Stimulated activated CD4-positive, alpha-beta T cell treated with anti-CD3 and anti-CD28 coated beads, Interleukin-4, amount 100 ng/mL, for 4 hours (primary cell): ENCODE measurements around the gene MGAT4A.

Experiments
- DNase-seq, 2 experiments: peaks; one replicate each; pipeline ENCODE4 v3.0.0-alpha.2; 2020

MGAT4A gene

DNA sequence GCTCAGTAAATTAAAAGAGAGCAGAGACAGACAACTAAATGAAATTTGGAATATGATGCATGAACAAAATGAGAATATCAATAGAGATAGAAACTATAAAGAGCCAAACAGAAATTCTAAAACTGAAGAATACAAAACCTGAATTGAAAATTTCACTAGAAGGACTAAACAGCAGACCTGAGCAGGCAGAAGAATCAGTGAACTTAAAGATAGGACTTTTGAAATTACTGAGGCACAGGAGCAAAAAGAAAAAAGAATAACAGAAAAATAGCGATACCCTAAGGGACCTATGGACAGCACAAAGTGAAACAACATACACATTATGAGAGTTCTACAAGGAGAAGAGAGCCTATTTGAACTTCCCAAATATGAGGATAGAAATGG, 80.9 kb downstream of the MGAT4A start:
- no peak for DNase-seq

DNA sequence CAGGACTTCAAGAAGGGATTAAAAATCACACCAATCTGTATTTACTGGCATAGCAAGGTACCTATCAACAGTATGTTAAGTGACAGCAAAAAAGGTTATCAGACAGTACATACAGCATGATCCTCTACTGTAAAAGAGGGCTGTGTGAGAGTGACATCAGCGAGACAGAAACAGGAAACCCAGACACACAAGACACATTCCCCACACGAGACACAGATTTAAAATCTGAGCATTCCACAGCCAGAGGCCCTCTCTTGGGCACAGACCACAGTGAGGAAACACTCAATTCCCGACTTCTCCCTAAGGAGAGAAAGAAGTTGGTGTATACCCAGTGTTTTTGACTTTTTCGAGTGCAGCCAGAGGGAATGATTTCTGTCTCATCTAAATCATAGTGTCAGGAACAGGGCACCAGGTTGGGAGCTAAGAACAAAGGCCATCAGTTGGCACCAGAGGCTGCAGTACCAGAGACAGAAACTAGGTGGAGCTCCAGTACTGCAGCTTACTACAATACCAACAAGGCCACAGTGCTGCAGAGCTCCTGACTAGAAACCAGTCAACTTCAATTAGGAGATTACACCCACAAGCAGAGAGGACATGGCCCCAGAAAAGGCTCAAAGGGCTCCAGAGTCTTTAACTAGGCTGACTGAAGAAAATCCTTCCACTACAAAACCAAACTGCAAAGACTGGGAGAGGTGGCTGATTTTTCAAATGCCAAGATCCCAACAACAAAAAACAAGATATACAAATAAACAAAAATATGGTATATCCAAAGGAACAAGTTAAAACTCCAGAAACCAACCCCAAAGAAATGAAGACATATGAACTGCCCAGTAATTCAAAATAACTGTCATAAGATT, 81.6 kb downstream of the MGAT4A start:
- DNase-seq, result peak; percentile 69 to 74

DNA sequence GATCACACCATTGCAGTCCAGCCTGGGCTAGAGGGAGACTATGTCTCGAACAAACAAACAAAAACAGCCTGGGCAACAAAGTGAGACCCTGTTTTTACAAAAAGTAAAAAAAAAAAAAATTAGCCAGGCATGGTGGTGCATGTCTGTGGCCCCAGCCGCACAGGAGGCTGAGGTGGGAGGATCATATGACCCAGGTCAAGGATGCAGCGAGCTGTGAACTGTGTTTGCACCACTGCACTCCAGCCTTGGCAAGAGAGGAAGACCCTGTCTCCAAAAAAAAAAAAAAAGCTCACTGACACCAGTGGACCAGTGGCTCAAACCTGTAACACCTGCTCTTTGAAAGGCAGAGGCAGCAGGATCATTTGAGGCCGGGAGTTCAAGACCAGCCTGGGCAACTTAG, 82.5 kb downstream of the MGAT4A start:
- no peak for DNase-seq

DNA sequence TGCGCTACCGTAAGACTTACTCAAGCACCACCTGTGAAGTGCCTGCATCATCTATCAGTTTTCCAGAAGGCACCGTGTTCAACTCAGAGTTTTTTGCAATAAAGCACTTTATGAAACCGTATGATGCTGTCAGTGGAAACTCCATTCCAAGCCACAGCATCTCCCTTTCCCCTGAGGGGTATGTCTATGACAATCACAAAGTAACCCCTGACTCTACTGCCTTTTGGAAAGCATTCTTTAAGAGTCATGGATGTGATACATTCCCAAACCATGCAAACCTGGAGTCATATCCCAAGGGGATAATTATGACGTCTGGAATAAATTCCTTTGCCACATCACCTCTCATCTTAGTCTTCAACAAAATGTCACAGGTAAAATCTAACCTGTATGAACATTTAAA, 83.3 kb downstream of the MGAT4A start:
- no peak for DNase-seq

DNA sequence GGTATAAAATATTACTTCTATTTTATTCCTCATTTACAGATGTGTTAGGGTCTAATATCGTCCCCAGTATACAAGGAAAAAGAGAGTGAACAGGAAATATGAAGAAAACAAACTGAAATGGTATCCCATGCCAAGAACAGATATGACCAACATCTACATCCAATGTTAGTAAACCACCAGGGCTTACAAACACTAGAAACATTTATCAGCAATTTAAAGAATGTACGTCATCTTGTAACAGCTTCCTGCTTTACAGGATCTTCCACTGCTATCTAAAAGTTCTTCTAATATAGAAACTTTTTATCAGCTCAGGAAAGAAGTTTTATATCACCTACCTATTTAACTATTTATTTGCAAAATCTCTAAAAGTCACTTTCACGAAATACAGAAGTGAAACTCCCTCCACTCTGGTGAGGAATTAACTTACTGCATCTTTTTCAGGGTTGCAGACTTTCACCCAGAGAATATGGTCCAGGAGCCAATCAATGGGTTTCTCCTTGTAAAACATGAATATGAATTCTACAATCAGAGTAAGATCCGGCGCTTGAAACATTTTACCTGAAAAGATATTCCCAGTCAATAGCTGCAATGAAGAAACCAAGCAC, 87.3 kb downstream of the MGAT4A start:
- DNase-seq, result no peak

DNA sequence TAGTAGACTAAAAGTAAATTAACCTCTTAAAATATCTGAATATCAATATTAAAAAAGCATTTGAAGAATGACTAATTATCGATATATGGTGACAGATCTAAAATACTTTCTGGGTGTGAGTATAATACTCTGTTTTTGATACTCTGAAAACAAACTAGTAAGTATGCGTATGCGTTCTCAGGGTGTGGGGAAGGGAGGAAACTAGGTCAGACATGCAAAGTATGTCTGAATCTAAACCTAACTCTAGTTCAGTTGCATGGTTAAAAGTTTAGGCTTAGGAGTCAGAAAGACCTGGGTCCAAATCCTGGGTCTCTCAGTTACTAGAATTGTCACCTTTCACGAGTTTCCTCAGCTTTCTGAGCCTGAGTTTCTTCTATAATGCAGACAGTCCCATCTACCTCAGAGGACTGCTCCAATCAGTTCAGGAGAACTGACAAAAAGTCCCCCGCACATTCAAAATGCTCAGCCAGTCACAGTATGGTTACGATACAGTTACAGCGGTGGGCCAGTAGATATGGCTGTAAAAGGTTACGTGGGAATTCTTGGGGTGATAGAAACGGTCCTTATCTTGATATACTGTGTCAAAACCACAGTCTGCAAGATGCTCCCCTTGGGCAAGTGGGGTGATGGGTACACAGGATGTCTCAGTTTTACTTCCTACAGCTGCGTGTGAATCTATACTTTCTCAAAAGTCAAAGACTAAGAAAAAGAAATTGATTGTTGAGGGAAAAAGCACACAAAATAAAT, 93.4 kb downstream of the MGAT4A start:
- DNase-seq, result peak in 1 of 2 experiments; percentile 23

DNA sequence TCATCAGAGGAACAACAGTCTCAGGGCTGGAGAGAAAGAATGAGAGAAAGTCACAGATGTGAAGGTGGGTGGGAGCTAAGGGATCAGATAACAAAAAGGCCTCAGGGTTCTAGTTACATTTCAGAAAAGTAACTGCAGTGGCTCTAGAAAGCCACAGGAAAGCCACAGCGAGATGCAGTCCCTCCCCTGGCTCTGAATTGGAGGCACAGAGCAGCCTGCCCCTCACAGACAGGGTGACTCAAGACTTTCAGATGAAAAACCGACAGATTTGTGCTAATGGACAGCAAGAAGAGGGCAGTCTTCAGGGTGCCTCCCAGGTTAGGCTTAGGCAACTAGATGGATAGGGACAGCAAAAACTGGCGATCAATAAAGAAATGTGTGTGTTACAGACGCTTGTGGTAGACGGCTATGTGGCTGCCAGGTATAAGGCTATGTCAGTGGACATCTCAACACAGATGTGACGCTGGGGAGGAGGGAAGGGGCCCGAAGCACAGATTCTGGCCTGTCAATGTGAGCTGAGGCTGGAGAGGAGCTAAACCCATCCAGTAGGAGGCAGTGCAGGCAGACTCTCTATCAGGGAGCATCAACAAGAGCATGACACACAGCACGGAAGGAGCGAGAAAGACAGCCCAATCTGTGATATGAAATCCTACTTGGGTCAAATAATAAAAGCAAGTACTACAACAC, 96.4 kb downstream of the MGAT4A start:
- peak; percentile 29 to 35 for DNase-seq

DNA sequence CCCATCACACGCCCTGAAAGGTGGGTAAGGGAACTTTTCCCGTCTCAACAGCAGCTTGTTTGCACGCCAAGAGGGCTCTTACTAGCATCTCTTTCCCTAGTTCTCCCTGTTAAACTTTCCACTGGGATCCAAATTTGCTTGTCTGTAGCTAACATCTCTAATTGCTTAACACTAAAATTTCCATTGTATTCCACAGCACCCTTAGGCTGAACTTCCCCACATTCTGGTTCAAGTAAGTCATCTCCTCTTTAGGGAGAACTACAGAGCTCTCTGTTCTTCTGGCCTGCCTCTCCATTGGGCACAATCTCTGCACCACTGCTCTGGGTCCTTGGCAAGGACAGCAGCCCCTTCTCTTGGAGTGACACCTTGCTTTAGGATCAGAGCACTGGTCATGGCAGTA, 98.6 kb downstream of the MGAT4A start:
- no peak for DNase-seq

DNA sequence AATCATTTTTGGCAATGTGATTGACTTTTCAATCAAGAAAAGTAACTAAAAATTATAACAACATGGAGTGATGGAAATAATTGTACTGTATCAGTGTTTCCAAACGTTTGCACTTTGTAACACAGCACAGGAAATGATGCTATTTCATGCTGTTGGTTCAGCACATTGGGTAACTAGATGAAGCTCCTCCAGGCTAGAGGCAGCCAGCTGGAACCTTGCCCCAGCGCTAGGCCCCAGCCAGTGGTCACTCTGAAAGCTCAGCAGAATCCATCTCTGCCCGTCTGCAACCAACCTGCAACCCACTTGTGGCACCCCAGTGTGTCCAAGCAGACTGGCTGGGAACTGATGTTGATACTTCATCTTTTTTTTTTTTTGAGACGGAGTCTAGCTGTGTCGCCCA, 107.3 kb downstream of the MGAT4A start:
- DNase-seq, result no peak

DNA sequence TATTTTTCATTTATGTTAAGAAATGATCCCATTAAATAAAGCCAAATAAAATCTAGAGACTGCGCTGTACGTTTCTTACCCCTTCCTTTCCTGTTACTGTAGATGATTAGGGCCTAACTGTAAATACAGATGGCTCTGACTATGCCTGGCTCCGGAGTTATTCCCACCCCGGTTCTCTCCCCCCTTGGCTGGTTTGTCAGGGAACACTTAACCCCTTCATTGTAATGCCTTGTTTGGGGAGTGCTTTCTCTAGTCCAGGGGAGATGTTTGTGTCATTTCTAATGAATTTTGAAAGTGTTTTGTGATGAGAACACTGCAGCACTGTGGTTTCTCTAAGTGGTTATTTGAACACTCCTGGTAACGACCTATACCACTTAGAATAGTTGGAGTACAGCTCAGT, 113.8 kb downstream of the MGAT4A start:
- no peak for DNase-seq

DNA sequence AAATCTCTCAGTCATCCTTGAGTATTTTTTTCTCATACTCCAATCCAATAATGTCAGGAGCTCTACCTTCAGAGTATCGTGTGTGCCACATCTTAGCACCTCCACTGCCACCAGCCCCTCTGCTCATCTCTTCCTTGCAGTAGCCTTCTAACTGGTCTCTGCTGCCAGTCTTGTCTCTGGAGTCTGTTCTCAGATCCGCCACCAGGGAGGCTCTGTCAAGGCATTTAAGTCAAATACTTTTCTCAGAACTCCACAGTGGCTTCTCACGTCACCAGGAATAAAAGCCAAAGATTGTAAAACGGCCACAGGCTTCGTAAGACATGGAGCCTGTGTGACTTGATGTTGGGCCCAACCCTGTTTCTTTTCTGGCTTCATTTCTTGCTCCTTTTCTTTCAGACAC, 115.5 kb downstream of the MGAT4A start:
- DNase-seq, result no peak

DNA sequence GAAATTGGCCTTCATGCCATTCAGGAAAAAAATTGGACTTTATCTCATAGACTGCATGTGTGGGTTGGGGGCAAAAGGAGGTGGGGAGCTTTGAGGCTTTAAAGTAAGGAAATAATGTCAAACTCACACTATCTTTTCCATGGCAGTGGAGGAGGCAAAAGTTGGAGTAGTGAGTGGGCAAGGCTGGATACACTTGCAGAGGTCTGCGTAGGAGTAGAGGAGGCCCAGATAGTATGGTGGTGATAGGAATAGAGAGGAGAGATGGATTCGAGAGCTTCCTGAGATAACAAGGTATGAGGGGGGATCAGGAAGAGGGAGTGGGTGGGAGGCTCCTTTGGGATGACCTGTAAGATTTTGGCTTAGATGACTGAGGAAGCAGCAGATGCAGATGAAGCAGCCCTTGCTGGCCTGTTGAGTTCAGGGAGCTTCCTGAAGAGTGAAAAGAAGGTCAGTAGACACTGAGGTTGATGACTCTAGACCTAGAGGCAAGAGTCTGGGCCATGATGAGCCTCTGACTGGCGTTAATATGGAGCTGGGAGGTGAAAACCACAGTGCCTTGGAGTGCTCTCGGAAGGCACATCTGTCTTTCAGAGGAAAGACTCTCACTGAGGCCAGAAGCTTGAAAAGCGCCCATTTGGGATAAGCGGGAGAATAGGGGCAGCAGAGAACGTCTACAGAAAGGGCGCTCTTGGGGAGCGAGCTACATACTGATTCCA, 116.8 kb downstream of the MGAT4A start:
- no peak for DNase-seq

DNA sequence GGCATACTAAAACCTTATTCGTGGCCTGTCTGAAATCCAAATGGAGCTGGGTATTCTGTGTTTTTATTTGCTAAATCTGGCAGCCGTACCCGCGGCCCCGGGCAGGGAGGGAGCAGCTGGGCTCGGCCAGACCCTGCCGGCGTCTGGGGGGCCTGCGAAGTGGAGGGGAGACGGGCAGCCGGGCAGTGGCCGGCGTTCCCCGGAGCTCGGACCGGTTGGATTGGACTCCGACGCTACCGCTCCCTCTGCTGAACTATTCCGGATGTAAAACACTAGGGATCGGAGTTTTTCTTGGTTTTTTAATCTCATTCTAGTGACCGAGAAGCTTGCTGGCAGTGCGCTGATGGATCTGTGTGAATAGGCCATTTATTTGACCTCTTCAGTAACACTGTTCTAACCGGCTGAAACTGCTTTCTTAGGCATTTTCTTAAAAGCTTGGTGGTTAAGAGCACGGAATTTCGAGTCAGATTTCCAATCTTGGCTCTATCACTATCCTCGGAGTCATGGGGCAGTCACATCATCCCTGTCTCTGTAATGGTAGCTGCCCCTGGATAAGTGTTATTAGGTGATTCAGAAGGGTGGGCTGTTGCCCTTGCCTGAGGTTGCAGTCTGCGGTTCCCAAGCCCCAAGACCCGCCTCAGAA, 121.8 kb downstream of the MGAT4A start:
- DNase-seq, result no peak

DNA sequence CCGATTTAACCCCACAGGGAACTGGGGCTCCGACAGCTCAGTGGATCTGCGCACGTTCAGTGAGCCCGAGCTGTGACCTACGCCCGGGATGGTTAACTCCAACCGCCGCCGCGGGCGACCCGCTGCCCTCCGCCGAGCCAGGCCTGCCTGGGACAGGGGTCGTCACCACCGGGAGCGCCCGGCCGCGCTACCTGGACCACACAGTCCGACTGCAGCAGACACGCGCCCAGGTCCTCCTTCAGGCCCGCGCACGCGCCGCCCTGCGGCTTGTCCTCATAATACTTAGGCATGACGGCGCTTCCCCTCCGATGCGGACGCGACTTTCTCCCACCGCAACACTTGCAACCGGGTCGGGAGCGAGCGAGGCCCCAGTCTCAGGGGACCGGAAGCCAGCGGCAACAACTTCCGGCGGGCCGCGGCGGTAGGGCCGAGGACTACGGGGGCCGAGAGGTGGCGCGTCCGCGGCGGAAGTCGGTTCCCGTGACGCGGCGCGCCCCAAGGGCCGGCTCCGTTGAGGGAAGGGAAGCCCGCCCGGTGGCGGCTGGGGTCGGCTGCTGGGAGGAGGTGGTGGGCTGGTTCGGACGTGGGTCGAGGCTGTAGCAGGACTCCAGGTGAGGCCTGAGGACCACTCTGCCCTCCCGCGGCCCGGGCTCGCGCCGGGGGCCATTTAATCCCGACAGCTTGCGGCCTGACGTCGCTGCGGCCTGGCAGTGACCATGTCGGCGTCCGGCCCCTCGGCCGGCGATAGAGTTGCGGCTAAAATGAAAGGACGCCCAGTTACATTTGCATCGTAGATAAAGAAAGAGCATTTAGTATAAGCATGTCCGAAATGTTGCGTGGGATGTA, 122.6 kb downstream of the MGAT4A start, which contains the start of the genes COA5 and UNC50:
Gene COA5, minus strand, starts transcription at position 397 of the 846 bp plus-strand sequence. Its CDS starts 107 bp downstream, at position 290.
Gene UNC50, plus strand, starts transcription at position 474 of the 846 bp plus-strand sequence. CDS start 1,171 bp downstream, outside the sequence.
- peak; percentile 85 to 91 for DNase-seq

DNA sequence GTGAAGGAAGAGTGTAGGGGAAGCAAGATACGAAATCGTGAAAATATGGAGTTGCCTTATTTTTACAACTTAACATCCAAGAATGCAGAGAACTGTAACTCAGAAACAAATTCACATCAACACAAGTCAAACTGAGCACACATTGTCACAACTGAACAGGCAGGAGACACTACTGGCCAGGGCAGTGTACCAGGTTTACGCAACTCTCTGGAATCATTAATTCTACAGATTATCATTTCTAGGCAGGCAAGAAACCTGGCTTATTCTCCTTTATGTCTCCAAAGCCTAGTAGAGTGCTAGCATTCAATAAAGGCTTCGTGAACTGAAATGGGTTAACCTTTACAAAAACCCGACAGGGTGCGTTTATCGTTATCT, 123.2 kb downstream of the MGAT4A start:
- no peak for DNase-seq

DNA sequence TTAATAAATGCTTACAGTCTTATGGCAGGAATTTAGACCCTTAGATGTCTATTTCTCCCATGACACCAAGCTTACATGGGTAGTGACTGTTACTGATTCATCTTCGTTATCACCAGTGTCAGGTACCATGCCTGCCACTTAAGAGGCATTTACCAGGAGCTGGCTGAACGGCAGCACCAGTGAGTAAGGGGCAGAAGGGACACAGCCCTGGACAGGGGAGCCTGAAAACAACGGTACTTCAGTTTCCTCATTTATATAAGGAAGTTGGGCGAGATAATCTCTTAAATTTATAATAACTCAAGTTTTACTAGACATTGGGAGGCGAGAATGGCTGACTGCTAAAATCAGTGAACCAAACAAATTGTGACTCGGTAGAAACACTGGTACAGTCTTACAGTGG, 123.8 kb downstream of the MGAT4A start:
- no peak for DNase-seq

DNA sequence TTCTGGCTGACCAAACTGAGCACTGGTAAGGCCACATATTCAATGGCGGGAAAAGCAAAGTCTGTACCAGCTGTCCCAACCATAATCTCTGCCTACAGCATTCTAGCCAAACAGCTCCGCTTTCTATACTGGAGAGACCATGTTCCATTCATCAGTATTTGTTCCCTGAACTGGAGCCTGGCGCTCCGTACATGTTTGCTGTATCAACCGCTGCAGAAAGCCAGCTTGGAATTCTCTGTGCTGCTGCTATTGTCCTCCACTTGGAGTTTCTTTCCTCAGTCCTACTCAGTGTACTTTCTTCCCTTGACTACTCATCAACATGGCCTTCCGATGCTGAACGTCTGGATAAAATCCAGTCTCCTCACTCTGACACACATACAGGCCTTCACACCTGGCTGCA, 124.5 kb downstream of the MGAT4A start:
- DNase-seq, result no peak

DNA sequence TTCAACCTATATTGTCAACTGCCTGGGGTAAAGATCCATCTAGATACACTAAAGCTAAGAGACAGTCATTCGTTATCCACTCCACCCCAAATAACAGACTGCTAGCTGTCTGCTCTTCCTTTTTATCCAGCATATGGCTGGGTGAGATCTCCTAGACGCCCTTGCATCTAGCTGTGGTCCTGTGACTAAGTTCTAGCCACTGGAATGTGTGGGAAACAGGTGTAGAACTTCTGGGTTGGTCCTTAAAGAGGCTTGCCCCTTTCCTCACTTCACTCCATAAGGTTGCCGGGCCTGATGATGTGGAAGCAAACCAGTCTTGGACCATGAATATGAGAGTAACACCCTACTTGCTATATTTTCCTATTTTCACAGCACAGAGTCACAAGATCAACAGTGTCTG, 125.9 kb downstream of the MGAT4A start:
- DNase-seq, result no peak

DNA sequence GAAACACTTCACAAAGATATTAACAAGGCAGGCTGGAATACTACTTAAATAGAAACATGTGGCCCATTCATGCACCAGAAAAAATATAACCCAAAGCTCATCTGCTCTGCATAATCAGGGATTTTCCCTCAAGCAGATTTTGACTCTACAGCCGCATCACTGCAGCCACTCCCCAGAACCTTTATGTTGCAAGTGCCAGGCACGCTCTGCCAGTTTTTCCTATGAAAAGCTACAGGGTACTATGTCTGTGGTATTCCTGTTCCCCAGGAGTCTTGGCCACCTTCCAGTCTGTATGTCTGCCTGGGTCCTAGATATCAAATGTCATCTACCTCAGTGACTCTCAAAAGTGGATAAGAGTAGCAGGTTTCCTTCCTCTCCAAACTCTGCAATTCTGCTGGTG, 126.4 kb downstream of the MGAT4A start:
- no peak for DNase-seq

DNA sequence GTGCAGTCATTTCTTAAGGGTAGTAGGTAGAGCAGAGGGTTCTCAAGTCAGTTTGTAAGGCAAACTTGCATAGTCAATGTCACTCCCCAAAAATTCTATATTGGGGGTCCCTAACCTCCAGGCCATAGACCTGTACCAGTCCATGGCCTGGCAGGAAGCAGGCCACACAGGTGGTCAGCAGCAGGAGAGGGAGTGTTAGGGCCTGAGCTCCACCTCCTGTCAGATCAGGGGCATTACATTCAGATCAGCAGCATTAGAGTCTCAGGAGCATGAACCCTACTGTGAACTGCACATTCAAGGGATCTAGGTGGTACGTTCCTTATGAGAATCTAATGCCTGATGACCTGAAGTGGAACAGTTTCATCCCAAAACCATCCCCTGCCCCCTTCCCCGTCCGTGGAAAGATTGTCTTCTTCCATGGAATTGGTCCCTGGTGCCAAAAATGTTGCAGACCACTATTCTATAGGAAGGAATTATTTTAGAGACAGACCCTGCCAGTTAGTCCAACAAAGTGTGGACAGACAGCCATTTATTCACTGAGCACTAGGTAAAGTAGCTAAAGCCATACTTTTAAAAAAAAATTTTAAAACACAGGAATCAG, 129.3 kb downstream of the MGAT4A start:
- no peak for DNase-seq
